Stimulated activated CD4-positive, alpha-beta T cell treated with anti-CD3 and anti-CD28 coated beads, Interleukin-4, amount 100 ng/mL, for 4 hours (primary cell): ENCODE measurements around the gene HIVEP1.
"Not testable (repeated sequence)": the region's sequence is repeated elsewhere in the genome, so short reads cannot be mapped to it uniquely, and the experiment has no call there.

Experiments used
- DNase-seq, 2 experiments: peaks; one replicate each; pipeline ENCODE4 v3.0.0-alpha.2; 2020

Gene HIVEP1

DNA sequence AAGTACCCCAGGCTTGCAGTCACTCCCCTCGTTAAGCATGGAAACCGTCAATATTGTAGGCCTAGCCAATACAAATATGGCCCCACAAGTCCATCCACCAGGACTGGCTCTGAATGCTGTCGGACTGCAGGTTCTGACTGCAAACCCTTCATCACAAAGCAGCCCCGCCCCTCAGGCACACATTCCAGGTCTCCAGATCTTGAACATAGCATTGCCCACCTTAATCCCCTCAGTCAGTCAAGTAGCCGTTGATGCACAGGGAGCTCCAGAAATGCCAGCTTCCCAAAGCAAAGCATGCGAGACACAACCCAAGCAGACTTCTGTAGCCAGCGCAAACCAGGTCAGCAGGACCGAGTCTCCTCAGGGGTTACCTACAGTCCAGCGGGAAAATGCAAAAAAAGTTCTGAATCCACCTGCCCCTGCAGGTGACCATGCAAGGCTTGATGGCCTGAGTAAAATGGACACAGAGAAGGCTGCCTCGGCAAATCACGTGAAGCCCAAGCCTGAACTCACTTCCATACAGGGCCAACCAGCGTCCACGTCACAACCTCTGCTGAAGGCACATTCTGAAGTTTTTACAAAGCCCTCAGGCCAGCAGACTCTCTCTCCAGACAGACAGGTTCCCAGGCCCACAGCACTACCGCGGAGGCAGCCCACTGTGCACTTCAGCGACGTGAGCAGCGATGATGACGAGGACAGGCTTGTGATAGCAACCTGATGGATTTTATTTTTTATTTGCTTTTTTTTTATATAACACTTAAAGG is 151.8 kb downstream of the HIVEP1 start:
- DNase-seq: no peak

DNA sequence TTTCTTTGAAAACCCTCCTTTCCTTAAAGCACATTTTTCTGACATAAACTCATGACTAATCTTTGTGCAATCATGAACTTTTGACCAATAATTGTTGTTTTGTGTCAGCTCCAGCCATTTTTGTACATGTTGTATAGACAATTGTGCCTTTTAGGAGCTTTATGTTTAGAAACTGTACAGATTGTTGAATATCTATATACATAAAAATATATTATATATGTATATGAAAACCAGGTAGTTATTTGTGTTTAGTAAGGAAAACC is 152.3 kb downstream of the HIVEP1 start:
- DNase-seq: no peak

DNA sequence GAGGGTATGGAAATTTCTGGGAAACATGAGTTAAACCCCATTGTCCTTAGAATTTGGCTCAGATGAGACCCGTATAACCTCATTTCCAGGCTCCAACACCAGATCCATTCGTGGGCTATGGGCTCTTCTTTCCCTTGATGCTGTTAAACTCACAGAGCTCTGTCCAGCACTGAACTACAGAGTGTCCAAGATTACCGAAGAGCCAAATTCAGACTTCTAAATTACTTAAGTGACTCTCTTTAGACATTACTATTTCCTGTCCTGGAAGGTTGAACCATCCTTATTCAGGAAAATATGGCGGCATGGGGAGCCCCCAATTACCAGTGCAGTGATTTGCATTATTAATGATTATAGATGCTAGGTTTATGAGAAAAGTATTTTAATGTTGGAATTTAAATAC is 153.2 kb downstream of the HIVEP1 start:
- DNase-seq: no peak

DNA sequence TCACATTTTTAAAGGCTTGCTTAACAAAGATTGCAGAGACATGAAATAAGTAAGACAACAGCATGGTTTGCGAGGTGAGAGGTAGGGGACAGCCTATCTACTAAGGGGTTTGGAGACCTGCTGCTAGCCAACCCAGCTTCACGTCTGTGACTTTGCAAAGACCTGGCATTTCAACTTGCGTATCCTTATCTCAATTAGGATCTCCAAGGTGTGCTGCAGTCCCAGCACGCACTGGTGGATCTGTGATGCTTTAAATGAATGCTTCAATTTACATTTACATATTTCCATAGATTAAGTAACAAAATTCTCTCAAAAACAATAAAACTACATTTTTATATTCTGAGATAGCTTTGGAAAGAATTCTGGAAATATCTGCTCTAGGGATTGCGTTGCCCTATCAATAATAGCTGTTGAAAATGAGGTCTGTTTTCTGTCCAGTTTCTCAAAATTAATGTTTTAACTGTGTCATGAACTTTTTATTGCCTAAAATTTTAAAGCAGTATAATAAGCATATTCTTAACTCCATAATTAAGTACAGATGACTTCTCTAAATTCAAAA is 153.7 kb downstream of the HIVEP1 start:
- no peak for DNase-seq

DNA sequence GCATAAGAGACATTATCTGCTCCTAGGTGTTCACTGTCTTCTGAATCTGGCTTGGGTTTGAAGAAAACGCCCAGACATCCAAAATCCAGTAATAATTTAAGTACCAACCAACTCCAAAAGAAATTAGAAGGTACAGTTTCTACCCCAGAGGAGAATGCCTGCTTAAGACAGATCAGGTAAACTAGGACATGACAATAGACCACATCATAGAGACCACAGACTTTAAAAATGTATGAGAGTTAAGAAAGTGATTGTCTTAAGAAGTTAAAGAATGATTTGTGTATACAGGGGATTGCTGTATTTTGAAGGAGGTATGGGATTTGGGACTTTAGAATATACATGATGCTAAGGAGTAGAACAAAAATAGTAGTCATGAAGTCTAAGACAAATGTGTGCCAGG is 157.3 kb downstream of the HIVEP1 start:
- DNase-seq: no peak

DNA sequence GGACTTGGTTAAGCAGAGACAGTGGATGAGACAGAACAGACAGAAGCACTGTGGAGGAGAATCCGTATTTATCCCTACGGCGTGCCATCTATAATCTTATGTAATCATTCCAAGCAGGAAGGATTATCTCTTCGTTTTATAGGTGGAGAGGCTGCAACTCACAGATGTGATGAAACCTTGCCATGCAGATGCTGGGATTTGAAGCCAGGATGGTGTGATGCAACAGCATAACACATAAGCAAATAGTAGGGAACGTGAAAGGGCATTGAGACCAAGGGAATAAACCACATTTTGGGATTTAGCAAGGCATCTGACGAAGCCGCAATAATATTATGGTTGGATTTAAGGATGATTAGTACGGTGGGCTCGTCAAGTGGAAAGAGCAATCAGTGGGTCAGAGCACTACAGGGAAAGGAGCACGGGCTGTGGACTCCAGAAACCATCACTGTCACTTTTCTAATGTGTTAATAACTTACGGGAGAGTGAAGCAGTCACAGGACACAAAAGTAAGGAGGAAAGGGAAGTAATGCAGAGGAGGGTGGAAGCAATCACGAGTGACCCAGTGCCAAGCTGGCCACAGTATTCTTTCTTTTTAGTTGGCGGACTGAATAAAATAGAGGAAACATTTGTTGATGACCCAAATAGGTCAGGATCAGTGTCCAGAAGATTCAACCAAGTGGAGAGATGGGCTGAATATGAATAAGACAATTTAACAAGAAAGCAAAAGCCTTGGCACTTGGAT is 158.4 kb downstream of the HIVEP1 start:
- no peak for DNase-seq

DNA sequence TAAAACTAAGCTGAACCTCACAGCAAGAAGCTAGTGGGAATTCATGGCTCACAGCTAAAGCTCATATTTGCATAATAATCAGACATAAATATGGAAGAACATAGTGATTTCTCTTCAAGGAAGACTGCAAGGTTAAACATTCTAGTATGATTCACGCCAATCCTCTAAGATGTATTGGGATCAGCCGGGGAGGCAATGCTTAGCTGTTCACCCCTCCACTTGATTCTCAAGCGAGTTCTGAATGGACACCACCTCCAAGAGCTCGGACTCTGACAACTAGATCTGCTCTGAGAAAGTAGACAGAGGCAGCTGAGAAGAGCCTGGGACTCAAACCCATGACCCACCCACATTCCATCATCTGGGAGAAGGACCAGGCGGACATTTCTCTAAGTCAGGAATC is 159.6 kb downstream of the HIVEP1 start:
- DNase-seq: no peak

DNA sequence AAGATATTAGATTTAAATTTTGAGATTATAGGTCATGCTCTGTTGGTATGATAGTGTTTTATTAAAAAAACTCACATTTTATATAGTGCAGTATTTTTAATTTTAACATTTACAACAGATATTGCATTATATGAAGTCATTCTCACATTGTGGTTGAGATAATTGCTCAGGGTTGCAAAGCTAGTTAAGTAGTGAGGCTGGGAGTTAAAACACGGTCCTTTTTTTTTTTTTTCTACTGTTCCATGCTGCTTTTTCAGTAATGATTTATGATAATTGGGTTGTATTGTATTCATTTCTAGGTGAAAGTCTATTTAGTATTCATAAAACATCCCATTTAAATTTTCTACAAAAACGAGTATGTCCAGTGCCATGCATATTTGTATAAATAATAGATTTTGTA is 160.5 kb downstream of the HIVEP1 start:
- no peak for DNase-seq

DNA sequence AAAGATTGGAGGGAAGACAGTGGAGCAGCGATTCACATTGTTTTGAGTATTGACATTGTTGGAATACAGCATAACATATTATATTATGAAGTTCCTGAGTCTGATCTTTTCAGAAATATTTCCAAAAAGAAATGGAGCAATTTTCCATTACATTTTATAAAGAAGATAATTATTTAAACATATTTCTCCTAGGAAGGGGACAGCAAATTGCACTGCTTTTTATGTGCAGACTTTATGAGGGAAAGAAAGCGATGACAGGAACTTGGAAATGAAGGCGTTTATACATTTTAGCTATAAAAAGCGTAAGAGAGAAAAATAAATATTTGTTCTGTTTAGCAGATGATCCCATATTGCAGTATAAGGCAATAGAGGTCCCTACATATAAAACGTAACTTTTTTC is 161.1 kb downstream of the HIVEP1 start:
- DNase-seq: no peak

DNA sequence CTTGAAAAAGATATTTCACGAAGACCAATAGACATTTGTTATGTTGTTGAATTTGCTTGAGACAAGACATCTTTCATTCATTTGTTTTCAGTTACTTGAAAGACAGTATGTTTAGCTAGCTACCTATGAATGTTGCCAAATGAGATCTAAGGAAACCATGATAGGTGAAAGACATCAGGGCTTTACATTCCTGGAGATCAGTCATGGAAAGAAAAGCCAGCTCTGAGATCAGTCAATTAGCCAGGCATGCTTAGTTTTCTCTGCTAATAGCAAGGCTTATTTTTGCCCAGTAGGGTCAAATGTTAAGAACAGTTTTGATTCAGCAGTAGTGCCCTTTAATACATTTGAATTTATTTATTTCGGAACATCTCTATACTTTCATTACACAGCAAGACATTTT is 161.5 kb downstream of the HIVEP1 start:
- DNase-seq: no peak

DNA sequence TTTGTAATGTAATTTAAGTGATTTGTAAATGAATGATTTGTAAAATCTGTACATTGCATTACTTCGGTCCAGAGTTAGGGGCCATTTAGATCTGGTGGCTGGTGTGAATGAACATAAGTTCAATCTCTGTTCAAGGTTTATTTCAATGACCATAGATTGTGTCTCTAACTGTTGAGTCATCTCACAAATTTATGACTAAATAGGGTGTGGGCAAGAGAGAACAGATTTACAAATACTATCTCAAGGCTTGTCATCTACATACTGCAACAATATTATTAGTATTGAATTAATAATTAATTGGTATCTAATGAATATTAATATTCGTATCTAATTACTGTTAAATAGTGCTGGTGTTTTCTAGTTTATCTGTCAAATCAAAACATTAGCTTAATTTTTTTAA is 162.8 kb downstream of the HIVEP1 start:
- no peak for DNase-seq

DNA sequence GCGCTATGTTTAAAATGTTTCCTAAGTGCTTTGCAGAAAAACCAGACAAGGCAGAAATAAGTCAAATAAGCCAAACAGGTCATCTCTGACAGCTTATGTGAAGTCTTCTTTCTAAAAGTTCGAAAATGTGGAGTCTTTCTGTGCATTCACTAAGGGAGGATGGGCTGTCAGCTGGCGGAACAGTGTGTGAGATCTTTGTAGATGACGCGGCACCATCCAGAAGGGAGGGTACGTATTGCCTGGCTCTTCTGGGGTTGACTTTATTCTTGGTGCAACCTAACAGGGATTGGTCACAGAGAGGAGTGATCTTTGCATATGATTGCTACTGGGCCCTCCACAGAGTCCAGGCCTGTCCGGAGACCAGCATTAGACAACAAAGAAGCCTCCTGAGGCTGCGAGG is 163.5 kb downstream of the HIVEP1 start:
- no peak for DNase-seq

DNA sequence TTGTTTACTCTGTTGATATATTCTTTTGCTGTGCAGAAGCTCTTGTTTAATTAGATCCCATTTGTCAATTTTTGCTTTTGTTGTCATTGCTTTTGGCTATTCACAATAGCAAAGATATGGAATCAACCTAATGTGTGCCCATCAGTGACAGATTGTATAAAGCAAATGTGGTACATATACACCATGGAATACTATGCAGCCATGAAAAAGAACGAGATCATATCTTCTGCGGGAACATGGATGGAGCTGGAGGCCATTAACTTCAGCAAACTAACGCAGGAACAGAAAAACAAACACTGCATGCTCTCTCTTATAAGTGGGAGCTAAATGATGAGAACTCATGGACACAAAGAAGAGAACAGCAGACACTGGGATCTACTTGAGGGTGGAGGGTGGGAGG is 164.7 kb downstream of the HIVEP1 start:
- not testable (repeated sequence) for DNase-seq

DNA sequence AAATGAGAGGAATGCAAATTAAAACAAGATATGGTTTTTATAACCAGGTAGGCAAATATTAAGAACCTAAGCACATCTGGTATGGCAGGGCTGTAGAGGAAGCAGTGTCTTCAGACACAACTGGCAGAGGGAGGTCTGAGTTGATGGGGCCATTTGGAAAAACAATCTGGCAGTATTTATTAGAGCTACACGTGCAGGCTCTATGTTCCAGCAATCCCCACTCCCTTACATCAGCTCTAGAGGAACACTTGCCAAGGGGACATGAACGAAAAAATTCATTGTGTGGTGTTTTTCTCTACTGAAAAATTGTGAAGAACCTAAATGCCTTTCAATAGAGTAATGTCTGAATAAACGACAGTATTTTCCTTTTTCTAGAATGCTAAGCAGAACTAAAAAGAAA is 166.4 kb downstream of the HIVEP1 start:
- DNase-seq: no peak

DNA sequence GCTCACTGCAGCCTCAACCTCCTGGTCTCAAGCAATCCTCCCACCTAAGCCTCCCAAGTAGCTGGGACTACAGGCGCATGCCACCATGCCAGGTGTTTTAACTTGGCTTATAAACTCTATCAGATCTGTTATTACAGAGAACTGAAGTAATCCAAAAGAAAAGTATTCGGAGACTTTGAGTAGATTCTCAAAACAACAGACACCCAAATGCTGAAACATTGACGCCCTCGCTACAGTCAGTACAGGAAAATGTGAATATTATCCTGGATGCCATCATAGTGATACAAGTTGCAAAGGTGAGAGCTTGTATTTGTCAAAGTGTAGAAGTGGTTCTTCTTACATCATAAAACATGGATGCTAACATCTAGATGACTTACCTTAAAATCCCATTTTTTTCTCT is 169.4 kb downstream of the HIVEP1 start:
- no peak for DNase-seq

DNA sequence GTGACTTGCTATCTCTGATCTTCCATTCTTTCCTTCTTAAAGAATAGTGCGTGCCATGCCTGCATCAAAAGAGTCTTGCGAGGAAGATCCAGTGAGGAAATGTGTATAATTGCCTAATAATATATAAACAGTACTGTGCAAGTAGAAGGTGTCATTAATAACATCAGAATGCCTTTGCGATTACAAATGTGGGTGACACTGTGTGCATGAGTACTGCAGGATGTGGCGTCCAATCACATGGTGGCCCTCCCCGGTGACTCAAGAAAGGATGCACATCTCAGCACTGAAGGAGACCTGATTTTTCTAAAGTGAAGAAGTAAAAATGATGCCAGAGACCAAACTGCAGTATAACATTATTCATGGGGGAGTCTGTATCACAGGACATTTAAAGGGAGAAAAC is 170.6 kb downstream of the HIVEP1 start:
- no peak for DNase-seq

DNA sequence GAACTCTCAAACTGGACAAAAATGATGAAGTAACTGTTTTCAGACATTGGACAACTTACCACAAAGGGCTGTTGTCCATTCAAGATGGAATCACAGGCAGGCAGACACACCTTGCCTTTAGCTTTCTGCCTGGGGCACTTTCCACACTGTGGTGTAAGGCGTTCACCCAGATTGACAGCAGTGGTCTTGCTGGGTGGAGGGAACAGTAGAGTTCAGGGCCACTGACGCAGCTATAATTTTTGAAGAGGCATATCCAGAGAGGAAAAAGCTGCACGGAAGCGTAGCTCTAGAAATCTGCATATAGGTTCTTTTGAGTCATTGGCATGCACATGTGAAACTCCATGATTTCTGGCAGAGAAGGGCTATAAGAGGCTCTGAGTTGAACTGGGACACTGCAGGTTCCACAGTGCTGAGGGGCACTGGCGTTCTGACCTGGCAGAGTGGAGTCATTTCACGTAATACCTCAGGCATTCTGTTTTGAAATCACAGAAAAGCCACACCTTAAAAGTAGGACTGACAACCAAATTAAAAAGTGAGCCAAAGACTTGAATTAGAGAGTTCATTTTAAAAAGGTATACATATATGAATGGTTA is 173.1 kb downstream of the HIVEP1 start:
- DNase-seq: no peak

DNA sequence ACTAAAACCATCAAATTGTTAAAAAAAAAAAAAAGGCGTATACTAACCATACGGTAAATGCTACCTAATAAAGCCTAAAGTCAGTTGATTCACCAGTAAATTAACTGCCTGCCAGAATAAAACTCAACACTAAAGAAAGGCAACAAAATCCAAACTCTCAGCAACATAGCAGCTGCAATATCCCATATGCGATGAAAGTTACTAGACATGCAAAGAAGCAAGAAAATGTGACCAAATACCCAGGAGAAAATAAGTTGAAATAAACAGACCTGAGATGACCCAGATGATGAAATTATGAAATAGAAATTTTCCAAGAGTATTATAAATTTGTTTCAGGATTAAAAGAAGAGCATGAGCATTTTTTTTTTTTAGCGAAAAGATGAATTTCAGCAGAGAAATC is 174.4 kb downstream of the HIVEP1 start:
- no peak for DNase-seq

DNA sequence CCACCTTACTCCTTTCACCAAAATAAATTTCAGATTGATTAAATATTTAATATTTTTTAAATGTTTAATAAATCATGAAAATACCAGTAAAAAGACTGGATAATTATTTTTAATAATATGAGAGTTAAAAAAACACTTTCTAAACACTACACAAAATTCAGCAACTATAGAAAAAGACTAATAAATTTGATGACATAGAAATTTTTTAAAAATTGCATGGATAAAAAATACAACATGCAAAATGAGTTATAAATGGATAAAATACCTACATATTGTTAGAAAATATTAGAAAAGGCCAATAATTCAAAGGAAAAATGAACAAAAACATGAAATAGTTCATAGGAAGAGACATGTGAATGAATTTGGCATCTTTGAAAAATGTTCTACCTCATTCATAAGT is 177.0 kb downstream of the HIVEP1 start:
- DNase-seq: no peak

DNA sequence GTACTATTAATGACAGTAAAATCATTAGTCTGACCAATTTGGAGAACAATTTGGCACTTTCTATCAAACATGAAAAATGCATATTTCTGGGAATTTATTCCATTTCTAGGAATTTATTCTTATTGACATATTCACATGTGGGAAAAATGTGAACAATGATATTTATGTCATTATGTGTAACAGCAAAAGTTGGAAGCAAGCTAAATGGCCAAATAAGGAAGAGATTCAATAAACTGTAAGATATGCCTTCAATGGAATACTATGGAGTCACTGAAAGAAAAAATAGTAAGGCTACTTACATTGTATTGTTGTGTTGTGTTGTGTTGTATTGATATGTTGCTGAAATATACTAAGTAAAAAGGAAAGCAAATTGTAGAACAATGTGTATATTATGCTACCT is 177.5 kb downstream of the HIVEP1 start:
- DNase-seq: no peak

DNA sequence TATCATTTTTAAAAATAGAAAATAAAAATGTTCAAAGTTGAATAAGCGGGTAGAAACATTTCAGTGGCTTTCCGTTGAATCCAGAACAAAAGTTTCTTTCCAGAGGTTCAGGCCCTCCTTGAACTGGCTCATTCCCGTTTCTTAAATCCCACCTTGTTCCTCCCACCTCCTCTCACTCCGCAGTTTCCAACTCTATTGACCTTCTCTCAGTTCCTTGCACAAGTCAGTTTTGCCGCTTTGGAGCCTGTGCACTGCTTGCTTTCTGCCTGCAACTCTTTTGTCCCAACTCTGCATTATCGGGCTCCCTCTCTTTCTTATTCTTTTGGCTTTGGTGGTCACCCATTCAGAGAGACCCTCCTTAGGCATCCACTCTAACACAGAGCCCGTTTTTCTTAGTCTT is 178.1 kb downstream of the HIVEP1 start:
- no peak for DNase-seq

DNA sequence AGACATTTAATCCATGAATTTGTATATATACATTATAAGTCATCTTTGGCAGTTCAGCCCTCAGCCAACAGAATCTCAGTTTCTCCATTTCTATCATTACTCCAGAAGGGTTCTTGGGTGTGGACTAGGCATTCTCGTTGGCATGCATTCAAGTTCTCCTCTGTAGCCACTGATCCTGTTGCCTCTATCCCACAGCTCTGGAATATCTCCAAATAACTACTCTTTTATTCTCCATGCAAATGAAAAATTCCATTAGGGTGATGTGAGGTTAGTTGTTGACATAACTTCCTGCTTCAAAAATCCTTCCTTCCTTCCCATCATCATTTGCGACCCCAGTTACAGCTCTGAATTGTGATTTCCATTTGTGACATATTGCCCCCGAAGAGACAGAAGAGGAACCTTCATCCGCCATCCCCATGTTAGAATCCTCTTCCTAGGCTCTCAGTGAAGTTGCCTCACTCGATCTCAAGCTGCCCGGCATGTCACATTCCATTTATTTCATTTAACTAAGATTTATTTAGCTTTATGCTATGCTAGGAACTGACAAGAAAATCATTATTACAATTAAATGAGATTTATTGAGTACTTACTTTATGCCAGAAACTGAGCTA is 184.3 kb downstream of the HIVEP1 start:
- no peak for DNase-seq

DNA sequence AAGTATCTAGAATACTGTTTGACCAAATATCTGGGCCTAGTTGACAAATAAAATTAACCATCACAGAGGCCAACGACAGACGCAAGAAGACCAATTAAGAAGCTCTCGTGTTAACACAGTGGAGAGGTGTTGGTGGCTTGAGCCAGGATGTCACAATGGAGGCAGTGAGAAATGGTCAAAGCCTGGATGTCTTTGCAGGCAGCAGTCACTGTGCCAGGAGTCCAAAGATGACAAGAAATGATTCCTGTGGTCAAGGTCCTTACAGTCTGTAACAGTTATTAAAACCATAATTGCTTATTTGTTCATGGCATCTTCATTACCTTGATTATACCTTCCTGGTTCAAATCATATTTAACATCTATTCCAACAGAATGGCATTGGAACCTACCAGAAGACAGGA is 186.7 kb downstream of the HIVEP1 start:
- no peak for DNase-seq

DNA sequence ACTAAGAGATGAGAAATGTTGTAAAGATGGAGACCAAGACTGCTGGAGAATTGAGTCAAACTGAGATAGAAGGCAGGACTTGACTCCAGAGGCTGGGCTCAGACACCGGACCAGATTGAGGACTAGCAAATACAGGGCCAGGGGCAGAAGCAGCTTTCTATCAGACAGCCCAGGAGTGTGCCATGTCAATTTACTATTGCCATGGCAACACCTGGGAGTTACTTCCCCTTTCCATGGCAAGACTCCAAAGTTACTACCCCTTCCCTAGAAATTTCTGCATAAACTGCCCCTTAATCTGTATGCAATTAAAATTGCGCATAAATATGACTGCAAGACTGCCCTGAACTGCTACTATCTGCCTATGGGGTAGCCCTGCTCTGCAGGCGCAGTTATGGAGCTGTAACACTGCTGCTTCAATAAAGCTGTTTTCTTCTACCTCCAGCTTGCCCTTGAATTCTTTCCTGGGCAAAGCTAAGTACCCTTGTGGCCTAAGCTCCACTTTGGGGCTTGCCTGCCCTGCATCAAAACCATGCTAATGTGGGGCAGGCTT is 188.0 kb downstream of the HIVEP1 start:
- DNase-seq: no peak
